GM21619 (cell line): ENCODE measurements around the gene PRSS33.

Experiments used
- ATAC-seq: cut with Tn5 transposase; IDR thresholded peaks from one replicate; pipeline ENCODE4 v1.9.1; 2021; ENCODE audit not compliant: unreplicated experiment

The PRSS33 gene

DNA sequence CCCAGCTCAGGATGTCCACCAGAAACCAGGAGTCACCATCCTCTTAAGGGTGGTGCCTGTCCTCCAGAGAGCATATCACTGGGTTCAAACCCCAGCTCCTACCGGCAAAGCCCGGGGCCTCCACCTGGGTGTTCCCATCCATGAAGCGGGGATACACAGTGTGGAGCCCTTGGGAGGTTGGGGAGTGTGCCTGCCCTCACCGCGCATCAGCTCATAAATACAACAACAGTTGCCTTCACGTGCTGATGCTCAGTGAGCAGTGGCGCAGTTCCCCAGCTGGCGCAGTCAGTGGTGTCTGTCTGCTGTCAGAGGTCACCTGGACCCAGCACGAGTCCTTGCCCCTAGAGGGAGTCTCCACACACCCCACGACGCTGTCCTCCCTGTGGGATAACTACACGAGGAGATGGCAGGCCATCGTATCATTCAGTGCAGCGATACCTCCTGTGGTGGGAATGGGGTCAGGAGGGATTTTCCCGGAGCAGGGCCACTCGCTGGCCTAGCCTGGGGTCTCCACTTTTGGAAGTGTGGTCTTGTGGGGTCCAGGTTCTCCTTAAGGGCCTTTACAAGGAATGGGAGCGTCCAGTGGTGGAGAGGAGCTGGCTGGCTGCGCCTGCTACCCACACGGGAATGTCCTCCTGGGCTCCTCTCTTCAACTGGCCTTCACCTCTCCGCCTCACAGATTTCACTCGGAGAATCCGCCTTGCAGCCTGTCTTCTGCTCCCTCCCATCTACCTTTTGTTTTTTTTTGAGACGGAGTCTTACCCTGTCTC, 8.0 kb downstream of the PRSS33 start:
- ATAC-seq = no peak

DNA sequence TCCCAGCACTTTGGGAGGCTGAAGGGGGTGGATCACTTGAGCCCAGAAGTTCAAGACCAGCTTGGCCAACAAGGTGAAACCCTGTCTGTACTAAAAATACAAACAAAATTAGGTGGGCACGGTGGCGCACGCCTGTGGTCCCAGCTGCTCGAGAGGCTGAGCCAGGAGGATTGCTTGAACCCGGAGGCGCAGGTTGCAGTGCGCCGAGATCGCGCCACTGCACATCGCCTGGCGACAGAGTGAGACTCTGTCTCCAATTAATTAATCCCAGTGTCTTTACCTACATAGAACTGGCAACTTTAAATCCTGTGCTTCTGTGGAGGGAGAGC, 8.8 kb downstream of the PRSS33 start:
- no peak for ATAC-seq

DNA sequence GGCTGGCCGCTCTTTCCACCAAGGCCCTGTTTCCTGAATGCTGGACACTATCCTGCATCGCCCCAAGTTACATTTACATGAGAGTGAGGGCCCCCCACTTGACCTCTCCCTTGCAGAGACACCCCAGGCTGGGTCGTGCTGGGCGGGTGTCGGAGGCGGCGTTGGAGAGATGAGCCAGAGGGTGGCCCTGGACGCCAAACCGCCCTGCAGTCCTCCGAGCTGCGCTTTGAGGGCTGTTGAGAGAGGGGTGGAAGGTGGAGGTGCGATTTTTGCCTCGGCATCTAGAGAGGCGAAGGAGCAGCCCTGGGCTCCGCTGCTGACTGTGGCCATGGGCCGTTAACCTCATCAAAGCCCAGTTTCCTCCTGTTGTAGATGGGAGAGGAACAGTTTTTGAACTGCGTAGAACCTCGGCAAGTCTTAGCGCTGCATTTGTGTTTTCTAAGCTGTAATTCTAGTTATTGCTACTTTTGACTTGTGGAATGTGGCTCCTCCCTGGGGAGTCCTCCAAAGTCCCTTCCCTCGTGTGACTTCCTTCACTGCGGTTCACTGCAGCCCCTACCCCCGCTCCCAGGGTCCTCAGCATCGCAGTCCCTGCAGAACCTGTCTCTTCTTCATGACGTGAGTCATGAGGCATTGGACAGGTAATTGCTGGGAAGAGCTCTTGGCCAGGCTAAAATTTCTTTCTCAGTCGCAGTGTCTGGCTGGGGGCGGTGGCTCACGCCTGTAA, 9.3 kb downstream of the PRSS33 start:
- ATAC-seq = peak; percentile 5

DNA sequence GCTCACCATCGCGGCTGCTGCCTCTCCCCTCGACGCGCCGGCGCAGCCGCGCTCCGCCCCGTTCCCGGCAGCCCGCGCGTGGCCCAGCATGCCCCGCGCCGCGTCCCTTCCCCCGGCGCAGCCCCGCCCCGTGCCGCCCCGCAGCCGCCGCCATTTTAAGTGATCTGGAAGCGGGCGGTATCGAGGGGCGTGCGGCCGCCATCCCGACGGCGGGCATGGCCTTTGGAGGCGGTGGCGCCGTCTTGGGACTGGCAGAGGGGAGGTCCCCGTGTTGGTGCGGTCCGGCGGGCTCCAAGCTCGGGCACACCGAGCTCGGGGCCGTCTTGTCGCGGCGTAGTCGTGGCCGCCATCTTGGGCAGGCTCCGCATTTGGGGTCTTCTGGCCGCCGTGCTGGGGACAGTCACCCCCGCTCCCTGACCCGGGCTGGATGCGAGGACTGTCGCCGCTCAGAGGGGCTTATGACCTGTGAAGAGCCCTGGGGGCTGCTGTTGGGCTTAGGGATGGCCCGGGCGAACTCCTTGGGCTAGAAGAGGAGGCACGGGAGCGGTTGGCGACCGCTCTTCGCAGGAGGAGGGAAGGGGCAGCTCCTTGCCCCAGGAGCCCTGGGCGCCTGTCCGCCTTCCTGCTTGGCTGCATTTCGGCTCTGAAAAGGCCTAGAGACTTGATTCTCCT, 10.0 kb downstream of the PRSS33 start, which contains the start of gene ELOB:
ELOB (minus strand) TSS at position 50 of the 672 bp plus-strand sequence; CDS start at position 9, 41 bp downstream.
- peak; percentile 68 for ATAC-seq

DNA sequence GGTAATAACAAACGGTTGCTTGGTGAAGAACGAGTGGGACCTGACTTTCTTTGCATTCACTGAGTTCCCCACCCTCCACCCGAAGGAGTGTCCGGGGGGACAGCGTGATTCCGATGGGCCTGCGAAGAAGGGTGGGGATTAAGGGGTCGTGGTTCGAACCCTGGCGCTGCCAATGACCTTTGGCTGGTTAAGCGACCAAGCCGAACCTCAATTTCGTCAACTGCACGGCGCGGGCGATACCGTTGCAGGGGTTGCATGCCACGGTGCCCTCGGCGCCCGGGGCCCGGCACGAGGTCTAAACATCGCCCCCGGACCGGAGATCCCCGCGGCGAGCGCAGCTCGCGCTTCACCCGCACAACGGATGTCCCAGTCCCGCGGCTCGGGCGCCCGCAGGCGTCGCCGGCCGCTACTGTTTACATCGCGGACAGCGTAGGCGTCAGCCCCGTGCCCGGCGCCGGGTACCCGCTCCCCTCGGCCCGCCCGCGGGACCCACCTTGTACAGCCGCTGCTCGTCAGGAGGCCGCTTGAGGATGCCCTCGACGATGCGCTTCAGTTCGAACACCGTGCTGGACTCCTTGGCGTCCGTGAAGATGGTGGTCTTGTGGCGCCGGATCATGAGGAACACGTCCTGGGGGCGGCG, 10.7 kb downstream of the PRSS33 start:
- ATAC-seq = peak; percentile 26

DNA sequence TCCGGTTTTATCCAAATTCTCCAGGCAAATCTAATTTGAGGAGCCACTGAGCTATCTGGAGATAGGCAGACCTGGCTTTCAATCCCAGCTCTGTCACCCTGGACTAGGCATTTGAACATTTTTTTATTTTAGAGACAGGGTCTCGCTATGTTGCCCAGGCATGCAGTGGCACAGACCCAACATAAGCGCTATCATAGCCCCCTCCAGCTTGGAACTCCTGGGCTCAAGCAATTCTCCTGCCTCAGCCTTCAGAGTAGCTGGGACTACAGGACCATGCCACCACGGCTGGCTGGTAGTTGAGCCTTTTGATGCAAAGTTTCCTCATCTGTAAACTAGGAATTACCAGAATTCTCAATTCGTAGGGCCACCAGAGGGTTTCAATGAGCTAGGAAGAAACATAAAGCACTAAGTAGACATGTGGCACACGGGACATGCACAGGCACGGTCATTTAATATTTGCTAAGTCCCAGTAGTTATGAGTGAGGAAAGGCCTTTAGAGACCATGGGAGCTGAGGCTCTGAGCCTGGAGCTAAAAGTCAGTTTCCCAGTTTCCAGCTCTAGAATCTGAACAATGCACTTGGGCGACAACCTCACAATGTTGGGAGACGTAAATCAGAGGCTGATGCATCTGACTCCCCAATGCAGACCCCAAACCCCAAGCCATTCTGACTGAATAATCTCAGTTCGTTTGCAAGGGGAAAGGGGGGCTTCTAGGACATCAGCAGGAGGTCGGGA, 11.4 kb downstream of the PRSS33 start:
- ATAC-seq = no peak

DNA sequence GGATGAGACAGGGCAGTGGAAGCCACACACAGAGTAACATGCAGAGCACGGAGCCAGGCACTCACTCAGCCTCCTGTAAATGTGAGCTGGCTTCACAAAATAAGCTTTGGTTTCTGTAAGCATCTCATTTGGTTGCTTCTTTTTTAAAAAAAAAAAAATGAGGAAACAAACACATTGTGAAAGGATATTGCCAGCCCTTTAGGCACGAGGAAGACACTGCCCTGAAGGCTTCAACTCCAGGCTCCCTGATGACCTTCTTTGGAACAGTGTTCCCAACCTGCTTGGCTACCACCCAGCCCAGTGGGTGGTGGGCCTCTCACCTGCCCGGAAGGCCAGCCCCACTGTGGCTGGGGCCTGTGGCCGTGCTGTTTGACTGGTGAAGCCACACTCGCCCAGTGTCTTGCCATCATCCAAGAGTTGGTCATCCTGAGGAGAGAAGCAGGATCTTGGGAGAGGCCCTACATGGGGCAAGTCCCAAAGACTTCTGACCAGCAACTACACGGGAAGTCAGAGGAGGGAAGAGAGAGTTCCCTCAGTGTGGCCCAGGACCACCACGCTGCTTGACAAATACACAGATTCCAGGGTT, 12.1 kb downstream of the PRSS33 start:
- ATAC-seq = no peak

DNA sequence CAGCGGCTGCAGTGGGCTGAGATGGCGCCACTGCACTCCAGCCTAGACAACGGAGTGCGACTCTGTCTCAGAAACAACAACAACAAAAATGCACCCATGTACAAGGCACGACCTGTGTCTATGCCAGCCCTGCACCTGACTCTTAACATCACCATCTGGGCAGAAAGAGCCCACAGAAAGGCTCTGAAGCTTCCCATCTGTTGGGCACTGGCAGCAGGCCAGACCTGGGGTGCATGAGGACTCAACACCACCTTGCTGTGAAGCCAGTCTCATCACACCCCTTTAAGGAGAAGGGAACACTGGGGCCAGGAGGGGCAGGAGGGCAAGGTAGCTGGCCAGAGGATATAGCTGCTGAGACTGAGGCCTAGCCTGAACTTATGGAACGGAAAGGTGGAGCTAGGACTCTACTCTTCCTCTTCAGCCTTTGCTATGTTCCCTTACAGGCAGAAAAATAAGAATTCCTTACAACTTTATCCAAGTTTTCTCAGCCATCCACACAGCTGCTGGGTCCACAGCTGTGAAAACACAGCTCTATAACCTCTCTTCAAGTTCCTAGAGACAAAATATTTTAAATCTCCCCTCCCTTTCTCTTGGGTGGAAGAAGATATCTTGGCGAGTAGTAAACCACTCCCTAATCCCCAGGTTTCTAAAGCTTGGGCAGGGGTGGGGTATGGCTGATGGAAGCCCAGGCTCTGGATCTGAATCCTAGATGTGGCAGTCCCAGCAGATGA, 13.0 kb downstream of the PRSS33 start:
- no peak for ATAC-seq

DNA sequence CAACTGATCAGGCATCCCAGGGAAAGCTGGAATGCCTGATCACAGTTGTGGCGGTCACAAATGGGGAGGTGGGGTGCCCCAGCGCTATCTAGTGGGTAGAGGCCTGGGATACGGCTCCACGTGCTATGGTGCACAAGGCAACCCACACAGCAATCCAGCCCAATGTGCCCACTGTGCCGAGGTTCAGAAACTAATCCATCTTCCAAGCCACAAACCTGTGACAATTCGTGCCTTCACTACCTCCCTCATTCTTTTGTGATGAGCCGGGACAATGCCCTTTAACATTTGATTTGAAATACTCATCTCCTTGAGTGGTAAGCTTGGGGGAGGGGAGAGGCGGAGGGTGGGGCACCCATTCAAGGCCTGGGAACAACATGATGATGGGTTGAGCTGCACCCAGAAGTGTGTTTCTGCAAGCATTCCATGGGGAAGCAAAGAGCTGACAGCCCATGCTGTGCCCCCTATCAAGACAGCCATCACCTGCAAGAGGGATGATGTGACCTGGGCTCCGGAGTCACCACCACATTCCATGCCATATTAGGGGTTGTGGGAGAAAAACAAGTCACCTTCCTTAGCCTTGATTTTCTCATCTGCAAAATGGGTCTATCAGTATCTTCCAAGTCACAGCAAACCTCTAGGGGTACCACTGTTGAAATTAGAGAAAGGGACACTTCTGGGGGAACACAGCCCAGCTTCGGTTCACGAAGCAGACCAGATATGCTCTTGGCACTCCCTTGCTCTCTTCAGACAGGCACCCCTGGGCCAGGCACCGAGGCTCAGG, 14.0 kb downstream of the PRSS33 start:
- no peak for ATAC-seq

DNA sequence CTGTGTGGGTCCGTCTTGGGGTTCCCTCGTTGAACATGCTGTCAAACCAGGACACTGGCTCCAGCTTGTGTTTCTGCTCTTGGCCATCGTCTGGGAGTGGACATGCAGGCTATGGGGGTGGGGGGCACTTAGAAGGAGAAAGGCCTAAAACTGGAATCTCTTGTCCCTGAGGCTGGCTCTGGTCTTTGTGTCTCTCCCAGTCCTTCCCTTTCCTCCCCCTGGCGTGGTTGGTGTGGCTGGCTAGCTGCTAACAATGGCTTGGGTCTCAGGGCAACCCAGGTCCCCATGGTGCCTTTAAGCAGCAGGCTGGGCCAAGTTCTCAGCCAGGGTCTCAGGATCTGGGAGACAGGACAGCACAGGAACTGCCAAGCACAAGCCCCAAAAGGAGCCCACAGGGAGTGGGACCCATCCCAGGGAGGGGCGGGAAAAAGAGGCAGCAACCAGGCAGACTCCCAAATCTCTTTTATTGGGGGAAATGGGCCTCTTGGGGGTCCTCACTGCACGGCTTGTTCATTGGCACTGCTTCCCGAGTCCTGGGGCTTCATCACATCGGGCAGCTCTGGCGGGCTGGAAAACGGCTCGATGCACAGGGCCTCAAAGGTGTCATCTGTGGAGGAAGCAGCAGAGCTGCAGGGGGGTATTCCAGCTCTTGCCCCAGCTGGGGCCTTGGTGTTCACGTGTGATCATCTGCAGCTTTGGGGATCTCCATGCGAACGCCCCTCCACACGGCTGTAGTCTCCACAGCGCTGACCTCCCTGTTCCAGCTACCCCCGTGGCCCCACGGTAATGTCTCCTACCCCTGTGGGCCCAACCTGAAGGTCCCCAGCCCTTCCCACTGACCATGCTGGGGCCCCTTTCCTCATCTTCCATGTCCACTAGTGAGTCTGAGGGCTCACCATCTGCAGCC, 15.6 kb downstream of the PRSS33 start:
- no peak for ATAC-seq

DNA sequence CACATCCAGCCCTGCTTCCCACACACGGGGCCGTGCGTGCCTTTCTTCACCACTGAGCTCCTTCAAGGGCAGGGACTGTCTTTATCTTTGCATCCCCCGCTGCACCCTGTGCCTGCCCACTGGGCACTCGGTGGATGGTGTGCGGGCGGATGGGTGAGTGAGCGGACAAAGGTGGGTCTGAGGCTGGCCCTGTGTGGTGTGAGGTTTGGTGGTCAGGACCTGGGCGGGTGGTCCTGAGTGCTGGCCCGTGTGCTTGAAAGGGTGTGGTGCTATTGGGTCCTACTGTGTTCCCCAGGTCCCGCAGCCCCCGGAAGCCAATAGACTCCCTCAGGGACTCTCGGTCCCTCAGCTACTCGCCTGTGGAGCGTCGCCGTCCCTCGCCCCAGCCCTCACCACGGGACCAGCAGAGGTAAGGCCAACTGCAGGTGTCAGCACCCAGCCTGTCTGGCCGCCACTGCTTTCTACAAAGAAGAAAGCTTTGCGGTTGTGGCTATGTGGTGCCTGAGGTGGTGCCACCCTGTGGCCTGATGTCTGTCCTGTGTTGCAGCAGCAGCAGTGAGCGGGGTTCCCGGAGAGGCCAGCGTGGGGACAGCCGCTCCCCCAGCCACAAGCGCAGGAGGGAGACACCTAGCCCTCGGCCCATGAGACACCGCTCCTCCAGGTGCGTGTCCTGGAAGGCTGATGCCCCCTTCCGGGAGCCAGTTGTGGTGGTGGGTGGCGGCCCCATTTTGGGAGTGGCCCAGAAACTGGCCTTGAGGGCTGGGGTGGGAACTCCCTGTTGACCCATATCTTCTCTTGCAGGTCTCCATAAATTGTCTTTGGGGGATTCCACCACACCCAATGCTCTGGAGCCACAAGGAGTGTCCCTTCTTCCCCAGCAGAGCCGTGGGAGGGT, 17.1 kb downstream of the PRSS33 start:
- no peak for ATAC-seq

DNA sequence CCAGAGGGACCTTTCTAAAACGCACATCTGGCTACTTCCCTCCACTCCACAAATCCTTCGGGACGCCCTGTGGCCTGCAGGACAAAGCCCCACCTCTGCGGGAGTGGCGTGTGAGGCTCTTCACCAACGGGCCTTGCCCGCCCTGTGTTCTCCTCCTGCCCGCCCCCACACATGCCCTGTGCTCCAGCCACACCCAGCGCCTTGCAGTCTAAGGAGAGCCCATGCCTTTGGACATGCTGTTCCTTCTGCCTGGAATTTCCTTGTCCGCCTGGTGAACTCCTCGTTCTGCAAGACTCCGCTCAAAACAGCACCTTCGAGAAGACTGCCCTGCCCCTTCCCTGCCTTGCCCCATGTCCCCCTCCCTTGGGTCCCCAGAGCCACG, 17.7 kb downstream of the PRSS33 start:
- no peak for ATAC-seq

DNA sequence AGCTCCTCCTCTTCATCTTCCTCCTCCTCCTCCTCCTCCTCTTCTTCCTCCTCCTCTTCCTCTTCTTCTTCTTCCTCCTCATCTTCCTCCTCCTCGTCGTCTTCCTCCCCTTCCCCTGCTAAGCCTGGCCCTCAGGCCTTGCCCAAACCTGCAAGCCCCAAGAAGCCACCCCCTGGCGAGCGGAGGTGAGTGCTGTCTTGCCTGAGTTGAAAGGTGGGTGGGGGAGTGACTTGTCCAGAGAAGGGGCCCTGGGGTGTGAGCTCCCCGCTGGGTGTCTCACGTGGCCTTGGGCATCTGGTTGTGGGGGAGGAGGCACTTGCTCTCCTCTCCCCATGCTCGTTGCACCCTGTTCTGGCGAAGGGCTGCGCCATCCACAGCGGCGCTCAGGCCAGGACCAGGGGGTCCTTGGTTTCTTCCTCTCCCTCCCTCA, 18.2 kb downstream of the PRSS33 start:
- ATAC-seq = no peak

DNA sequence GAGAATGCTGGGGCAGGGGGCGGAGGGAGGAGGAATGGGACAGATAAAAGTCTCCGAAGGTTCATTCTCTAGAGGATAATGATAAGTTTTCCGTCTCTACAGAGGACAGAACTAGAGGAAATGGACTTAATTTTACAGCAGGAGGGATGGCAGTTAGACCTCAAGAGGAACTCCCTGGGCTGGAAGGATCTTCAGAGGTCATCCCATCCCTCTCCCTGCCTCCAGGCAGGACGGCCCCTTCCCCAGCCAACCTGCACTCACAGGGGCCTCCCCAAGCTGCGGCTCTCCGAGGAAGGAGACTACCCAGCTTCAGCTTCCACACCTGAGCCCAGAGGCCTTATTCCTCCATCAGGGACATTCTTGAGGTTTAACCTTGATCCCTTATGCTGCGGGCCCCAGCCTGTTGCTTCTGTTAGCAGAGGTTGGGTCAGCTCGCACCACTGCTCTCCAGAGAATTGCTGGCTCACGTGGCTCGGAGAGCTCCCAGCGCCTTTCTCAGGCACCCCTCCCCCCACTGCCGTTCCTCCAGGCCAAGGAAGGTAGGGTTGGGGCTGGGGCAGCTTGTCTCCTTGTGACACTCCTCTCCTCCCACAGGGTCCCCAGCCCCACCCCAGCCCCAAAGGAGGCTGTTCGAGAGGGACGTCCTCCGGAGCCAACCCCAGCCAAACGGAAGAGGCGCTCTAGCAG, 18.8 kb downstream of the PRSS33 start:
- no peak for ATAC-seq

DNA sequence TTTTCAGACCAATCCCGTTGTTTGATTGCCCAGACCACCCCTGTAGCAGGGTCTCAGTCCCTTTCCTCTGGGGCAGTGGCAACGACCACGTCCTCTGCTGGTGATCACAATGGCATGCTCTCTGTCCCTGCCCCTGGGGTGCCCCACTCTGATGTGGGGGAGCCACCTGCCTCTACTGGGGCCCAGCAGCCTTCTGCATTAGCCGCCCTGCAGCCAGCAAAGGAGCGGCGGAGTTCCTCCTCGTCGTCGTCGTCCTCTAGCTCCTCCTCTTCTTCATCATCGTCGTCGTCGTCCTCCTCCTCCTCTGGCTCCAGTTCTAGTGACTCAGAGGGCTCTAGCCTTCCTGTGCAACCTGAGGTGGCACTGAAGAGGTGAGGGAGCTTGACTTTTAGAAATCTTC, 19.5 kb downstream of the PRSS33 start:
- no peak for ATAC-seq

DNA sequence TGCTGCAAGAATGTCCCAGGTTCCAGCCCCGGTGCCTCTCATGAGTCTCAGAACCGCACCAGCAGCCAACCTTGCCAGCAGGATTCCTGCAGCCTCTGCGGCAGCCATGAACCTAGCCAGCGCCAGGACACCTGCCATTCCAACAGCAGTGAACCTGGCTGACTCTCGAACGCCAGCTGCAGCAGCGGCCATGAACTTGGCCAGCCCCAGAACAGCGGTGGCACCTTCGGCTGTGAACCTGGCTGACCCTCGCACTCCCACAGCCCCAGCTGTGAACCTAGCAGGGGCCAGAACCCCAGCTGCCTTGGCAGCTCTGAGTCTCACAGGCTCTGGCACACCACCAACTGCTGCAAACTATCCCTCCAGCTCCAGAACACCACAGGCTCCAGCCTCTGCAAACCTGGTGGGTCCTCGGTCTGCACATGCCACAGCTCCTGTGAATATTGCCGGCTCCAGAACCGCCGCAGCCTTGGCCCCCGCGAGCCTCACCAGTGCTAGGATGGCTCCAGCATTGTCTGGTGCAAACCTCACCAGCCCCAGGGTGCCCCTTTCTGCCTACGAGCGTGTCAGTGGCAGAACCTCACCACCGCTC, 20.1 kb downstream of the PRSS33 start:
- no peak for ATAC-seq
